ENCODE measurements around the gene FBN1. TPM values are rescaled to one million over a fixed set of nuclear protein-coding genes. Genes with fewer than 3 reads are reported as not detected.

The FBN1 gene
- total RNA-seq, 2 donors from 2014 or later, result 5.5 to 5.9 TPM

GRCh38 chr15:48361685-48362084 is 283.8 kb downstream of the FBN1 start:
- 100% methylated on average over 1 of the region's 2 CpGs; no CpG with 5 or more reads in 1 of the 2 experiments for WGBS, 2 experiments (ENCODE audit: insufficient coverage in 1 of 2, insufficient read length in 1 of 2)
- no peaks in the 10 kb centered on the region for H3K27me3 Mint-ChIP-seq (ENCODE audit: insufficient read depth)
- DNase-seq, result no peak
- Histone ChIP-seq H3K4me3 (ENCODE audit: low read length) (no peak overlapping the region), H3K9ac (ENCODE audit: extremely low read depth, low read length, poor library complexity, severe bottlenecking) (no peak overlapping the region), H3K4me1 (ENCODE audit: control insufficient read depth, insufficient read depth, low read length) (no peaks in the 10 kb centered on the region), H3K9me3 (ENCODE audit: control insufficient read depth, low read length) (no peaks in the 10 kb centered on the region), H3K27me3 (ENCODE audit: control insufficient read depth, insufficient read depth, low read length, poor library complexity, severe bottlenecking) (no peaks in the 10 kb centered on the region), H3K36me3 (ENCODE audit: control insufficient read depth, insufficient read depth, low read length) (no peaks in the 10 kb centered on the region), H3K27ac (ENCODE audit: low read depth, low read length) (no peak overlapping the region)
- H3K27ac Mint-ChIP-seq, result no peak overlapping the region
- no peak for TF ChIP-seq CTCF (conservative IDR thresholded peaks at IDR 0.05)
- H3K4me1 Mint-ChIP-seq, result peaks cover 9% of the 10 kb centered on the region
- H3K36me3 Mint-ChIP-seq (ENCODE audit: low read depth), result no peaks in the 10 kb centered on the region
- no peaks in the 10 kb centered on the region for H3K9me3 Mint-ChIP-seq
- no peak overlapping the region for H3K4me3 Mint-ChIP-seq

GRCh38 chr15:48360841-48361240 is 284.7 kb downstream of the FBN1 start:
- no peaks in the 10 kb centered on the region for H3K4me1 ChIP-seq (ENCODE audit: control insufficient read depth, insufficient read depth, low read length)
- DNase-seq, result no peak
- H3K9me3 ChIP-seq (ENCODE audit: control insufficient read depth, low read length), result no peaks in the 10 kb centered on the region
- no peak overlapping the region for H3K9ac ChIP-seq (ENCODE audit: extremely low read depth, low read length, poor library complexity, severe bottlenecking)
- H3K27me3 ChIP-seq (ENCODE audit: control insufficient read depth, insufficient read depth, low read length, poor library complexity, severe bottlenecking), result no peaks in the 10 kb centered on the region
- TF ChIP-seq CTCF (conservative IDR thresholded peaks at IDR 0.05), result no peak
- WGBS, 2 experiments (ENCODE audit: insufficient coverage in 1 of 2, insufficient read length in 1 of 2), result 100% methylated on average over 2 of the region's 2 CpGs; no CpG with 5 or more reads in 1 of the 2 experiments
- H3K27me3 Mint-ChIP-seq (ENCODE audit: insufficient read depth), result no peaks in the 10 kb centered on the region
- no peaks in the 10 kb centered on the region for H3K36me3 ChIP-seq (ENCODE audit: control insufficient read depth, insufficient read depth, low read length)
- H3K27ac Mint-ChIP-seq, result no peak overlapping the region
- H3K4me3 Mint-ChIP-seq, result no peak overlapping the region
- H3K4me3 ChIP-seq (ENCODE audit: low read length), result no peak overlapping the region
- no peaks in the 10 kb centered on the region for H3K9me3 Mint-ChIP-seq
- peaks cover 9% of the 10 kb centered on the region for H3K4me1 Mint-ChIP-seq
- no peaks in the 10 kb centered on the region for H3K36me3 Mint-ChIP-seq (ENCODE audit: low read depth)
- H3K27ac ChIP-seq (ENCODE audit: low read depth, low read length), result no peak overlapping the region

Other genes with a start within 250 kb of the FBN1 start
- 10 to 100 TPM; 12.3 to 19.1 TPM for gene CEP152, start 165.4 kb upstream of the FBN1 start, total RNA-seq
- gene EID1, start 232.4 kb upstream of the FBN1 start, total RNA-seq, result 100 to 1,000 TPM; 108 to 119 TPM